Astrocyte (in vitro differentiated cells and primary cell): Measurements from ENCODE around the gene PPP1R7.

ENCODE experiments used
- EZH2 ChIP-seq: IDR thresholded peaks from 2 replicates; pipeline ENCODE4 v1.6.1; 2012; ENCODE audit warnings: mild to moderate bottlenecking, low read length, inconsistent platforms; ENCODE audit not compliant: insufficient read depth
- TF ChIP-seq, protein P1 (sequence below): IDR thresholded peaks from 2 replicates; pipeline ENCODE4 v1.5.1; 2011; ENCODE audit warnings: low read depth, mild to moderate bottlenecking, inconsistent platforms, low read length, moderate library complexity; ENCODE audit not compliant: insufficient read depth

DNA sequence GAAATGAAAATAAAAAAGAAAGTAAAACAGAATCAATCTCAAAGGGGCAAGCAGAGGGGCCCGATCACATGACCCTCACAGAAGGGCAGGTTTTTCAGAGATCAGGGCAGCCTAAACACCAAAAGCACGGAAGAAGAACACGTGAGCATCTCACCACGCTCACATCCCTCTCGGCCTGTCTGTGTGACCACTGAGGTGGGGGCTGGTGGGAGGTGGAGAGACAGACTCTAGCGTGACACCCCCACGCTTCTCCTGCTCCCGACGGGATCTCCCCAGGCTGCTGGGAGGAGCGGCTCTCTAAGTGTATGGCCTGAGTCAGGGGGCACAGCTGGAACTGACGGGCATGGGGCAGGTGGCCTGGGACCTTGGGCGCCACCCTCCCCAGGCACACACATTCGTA is 24.6 kb upstream of the PPP1R7 start:
- TF ChIP-seq, protein P1, sequence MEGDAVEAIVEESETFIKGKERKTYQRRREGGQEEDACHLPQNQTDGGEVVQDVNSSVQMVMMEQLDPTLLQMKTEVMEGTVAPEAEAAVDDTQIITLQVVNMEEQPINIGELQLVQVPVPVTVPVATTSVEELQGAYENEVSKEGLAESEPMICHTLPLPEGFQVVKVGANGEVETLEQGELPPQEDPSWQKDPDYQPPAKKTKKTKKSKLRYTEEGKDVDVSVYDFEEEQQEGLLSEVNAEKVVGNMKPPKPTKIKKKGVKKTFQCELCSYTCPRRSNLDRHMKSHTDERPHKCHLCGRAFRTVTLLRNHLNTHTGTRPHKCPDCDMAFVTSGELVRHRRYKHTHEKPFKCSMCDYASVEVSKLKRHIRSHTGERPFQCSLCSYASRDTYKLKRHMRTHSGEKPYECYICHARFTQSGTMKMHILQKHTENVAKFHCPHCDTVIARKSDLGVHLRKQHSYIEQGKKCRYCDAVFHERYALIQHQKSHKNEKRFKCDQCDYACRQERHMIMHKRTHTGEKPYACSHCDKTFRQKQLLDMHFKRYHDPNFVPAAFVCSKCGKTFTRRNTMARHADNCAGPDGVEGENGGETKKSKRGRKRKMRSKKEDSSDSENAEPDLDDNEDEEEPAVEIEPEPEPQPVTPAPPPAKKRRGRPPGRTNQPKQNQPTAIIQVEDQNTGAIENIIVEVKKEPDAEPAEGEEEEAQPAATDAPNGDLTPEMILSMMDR = no peak
- no peak for TF ChIP-seq EZH2
